ENCODE results near the gene MORC3.

DNA sequence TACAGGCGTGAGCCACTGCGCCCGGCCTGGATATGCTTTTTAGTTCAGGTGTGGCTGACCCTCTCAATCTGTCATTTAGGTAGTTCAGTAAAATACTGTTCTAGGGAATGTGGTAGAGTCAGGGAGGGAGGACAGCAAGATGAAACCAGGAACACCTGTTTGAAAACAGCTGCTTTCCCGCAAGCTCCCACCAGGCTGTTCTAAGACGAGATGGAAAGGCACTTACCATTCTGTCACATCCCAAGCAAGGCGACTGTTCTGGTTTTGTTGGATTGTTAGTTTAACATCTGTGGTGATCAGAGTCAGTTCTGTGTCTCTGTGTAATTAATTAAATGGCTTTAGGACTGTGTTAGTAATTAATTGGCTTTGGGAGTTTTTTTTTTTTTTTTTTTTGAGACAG, 68.1 kb downstream of the MORC3 start:
- TF ChIP-seq POLR2A (IDR thresholded peaks at IDR 0.05): no peak
- TF ChIP-seq, protein P1, sequence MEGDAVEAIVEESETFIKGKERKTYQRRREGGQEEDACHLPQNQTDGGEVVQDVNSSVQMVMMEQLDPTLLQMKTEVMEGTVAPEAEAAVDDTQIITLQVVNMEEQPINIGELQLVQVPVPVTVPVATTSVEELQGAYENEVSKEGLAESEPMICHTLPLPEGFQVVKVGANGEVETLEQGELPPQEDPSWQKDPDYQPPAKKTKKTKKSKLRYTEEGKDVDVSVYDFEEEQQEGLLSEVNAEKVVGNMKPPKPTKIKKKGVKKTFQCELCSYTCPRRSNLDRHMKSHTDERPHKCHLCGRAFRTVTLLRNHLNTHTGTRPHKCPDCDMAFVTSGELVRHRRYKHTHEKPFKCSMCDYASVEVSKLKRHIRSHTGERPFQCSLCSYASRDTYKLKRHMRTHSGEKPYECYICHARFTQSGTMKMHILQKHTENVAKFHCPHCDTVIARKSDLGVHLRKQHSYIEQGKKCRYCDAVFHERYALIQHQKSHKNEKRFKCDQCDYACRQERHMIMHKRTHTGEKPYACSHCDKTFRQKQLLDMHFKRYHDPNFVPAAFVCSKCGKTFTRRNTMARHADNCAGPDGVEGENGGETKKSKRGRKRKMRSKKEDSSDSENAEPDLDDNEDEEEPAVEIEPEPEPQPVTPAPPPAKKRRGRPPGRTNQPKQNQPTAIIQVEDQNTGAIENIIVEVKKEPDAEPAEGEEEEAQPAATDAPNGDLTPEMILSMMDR (IDR thresholded peaks at IDR 0.05): no peak

Measured in tibial nerve (tissue), 3 donors.